Ovary (tissue), 9 donors: ENCODE results near the gene KIF2C. TPM values are rescaled to one million over a fixed set of nuclear protein-coding genes. Genes with fewer than 3 reads are reported as not detected.
"Not testable (repeated sequence)": the region's sequence is repeated elsewhere in the genome, so short reads cannot be mapped to it uniquely, and the experiment has no call there.

Experiments
- DNase-seq, 5 donors: peaks; one replicate each; pipeline ENCODE4 v3.0.0-alpha.2; 2019 to 2020
- H3K27ac ChIP-seq, 2 donors: fragments of 200-600 bp; one replicate each; pipeline versions ENCODE4 v1.5.1 to v1.8.0; 2019 to 2022
- H3K27me3 ChIP-seq: fragments of 200-600 bp; one replicate; pipeline ENCODE4 v1.8.0; 2022
- H3K36me3 ChIP-seq: fragments of 200-600 bp; sonication (generic); one replicate; pipeline ENCODE4 v1.5.1; 2019
- H3K4me1 ChIP-seq: one replicate; pipeline ENCODE4 v1.8.1; 2013; ENCODE audit warnings: mild to moderate bottlenecking, moderate library complexity; ENCODE audit not compliant: insufficient read depth
- H3K4me3 ChIP-seq: fragments of 200-600 bp; sonication (generic); one replicate; pipeline ENCODE4 v1.5.1; 2017
- H3K9me3 ChIP-seq, 2 donors: fragments of 200-600 bp in 1 of 2; sonication (generic) in 1 of 2; one replicate each; pipeline versions ENCODE4 v1.5.1 to v1.8.1; 2013 to 2019; ENCODE audit warnings: mild to moderate bottlenecking in 1 of 2, moderate library complexity in 1 of 2
- CTCF ChIP-seq, 3 donors: fragments of 450-650 bp in 2 of 3; fragments of 200-600 bp in 1 of 3; IDR thresholded peaks; one replicate each; pipeline versions ENCODE4 v1.5.1 to v1.8.0; 2016 to 2022; ENCODE audit warnings: antibody characterized with exemption in 3 of 3, mild to moderate bottlenecking in 1 of 3
- EP300 ChIP-seq: sonication (generic); formaldehyde crosslinking; IDR thresholded peaks from one replicate; pipeline ENCODE4 v1.6.1; 2017; ENCODE audit warnings: antibody characterized with exemption
- POLR2A ChIP-seq: fragments of 450-650 bp; IDR thresholded peaks from one replicate; pipeline ENCODE4 v1.6.1; 2017; ENCODE audit warnings: antibody characterized with exemption, mild to moderate bottlenecking, moderate library complexity
- WGBS, 3 donors: extraction: QIAGEN DNeasy Blood & Tissue Kit in 1 of 3; methylation state at CpG; one replicate each; pipeline versions ENCODE4 v1.1.5 to v1.1.7; 2013 to 2017; 5-methylcytosine and 5-hydroxymethylcytosine counted together
- intact Hi-C, 4 donors: fragments of 100-400 bp; cut with DNase I; formaldehyde crosslinking; loops; one replicate each; pipeline versions ENCODE4 v1.11.0 to v1.15.1; 2022 to 2023
- polyA plus RNA-seq, 2 donors: library from polyadenylated mRNA; stranded (reverse); fragments of 200-250 nt in 1 of 2; fragments of 350-450 nt in 1 of 2; fragmentation: Illumina TruSeq in 1 of 2; extraction: RNeasy Lipid Tissue Mini Kit (QIAGEN cat#74804) in 1 of 2; gene quantifications; one replicate each; pipeline ENCODE4 v1.2.3, GENCODE V29; 2013 to 2014
- total RNA-seq, 7 donors: library from RNA; depleted of rRNA in 2 of 7; stranded (reverse); fragments of >200 nt in 2 of 7; fragmentation: NEBNext Ultra II Directional in 3 of 7; extraction: Animal tissue kit (Norgen Biotek cat#: 25700) in 3 of 7; gene quantifications; one replicate each; pipeline versions ENCODE4 v1.1.0 to v1.2.4, GENCODE V29; 2016 to 2023
- donor health status: DM: no; HTN: no; CAD: no; lungs with moderate emphysema.
- donor health status: DM: no; HTN: no; CAD: no.
- donor health status: Bipolar disorder and iron deficiency.
- donor health status: DM: yes; HTN: yes; CAD: no.
- donor health status: DM: no; HTN: no; CAD: no.
- donor health status: DM: yes; HTN: yes; CAD: no.

Gene KIF2C
- total and polyA plus RNA-seq, 9 donors: 0.23 to 1.5 (median 0.90) TPM

GRCh38 chr1:44743211-44743610, 3.6 kb downstream of the KIF2C start:
- WGBS, 3 donors: 93 to 96% (median 95%) methylated on average over 1 of the region's 1 CpG
- no peak for TF ChIP-seq POLR2A
- no peak for DNase-seq
- no peaks in the 10 kb centered on the region for H3K9me3 ChIP-seq
- no peaks in the 10 kb centered on the region for H3K27me3 ChIP-seq
- no peak overlapping the region for H3K27ac ChIP-seq
- H3K4me3 ChIP-seq: no peak overlapping the region
- H3K36me3 ChIP-seq: no peaks in the 10 kb centered on the region
- intact Hi-C loops: no loop called here
- peaks cover 4% of the 10 kb centered on the region for H3K4me1 ChIP-seq

GRCh38 chr1:44747878-44748277, 8.2 kb downstream of the KIF2C start:
- Histone ChIP-seq H3K27ac (no peak overlapping the region), H3K4me1 (no peaks in the 10 kb centered on the region), H3K9me3 (no peaks in the 10 kb centered on the region), H3K36me3 (no peaks in the 10 kb centered on the region), H3K4me3 (no peak overlapping the region), H3K27me3 (no peaks in the 10 kb centered on the region)
- intact Hi-C loops: no loop called here
- WGBS, 3 donors: 87 to 97% (median 92%) methylated on average over 3 of the region's 3 CpGs
- TF ChIP-seq POLR2A (no peak), EP300 (no peak), CTCF (IDR thresholded peaks at IDR 0.05) (no peak)
- DNase-seq: no peak

- no peak overlapping the region for H3K27ac ChIP-seq
- H3K9me3 ChIP-seq: no peaks in the 10 kb centered on the region
- intact Hi-C loops: no loop called here
- H3K27me3 ChIP-seq: no peaks in the 10 kb centered on the region
- H3K36me3 ChIP-seq: no peaks in the 10 kb centered on the region
- TF ChIP-seq POLR2A (no peak), CTCF (IDR thresholded peaks at IDR 0.05) (no peak), EP300 (no peak)
- H3K4me1 ChIP-seq: no peaks in the 10 kb centered on the region
- 95 to 97% (median 96%) methylated on average over 2 of the region's 2 CpGs for WGBS, 3 donors
- no peak overlapping the region for H3K4me3 ChIP-seq
- DNase-seq: no peak
Measured at GRCh38 chr1:44757420-44757819, 17.8 kb downstream of the KIF2C start.

- H3K4me1 ChIP-seq: no peaks in the 10 kb centered on the region
- DNase-seq: no peak
- no peaks in the 10 kb centered on the region for H3K27me3 ChIP-seq
- no peaks in the 10 kb centered on the region for H3K9me3 ChIP-seq
- TF ChIP-seq CTCF (IDR thresholded peaks at IDR 0.05): no peak
- TF ChIP-seq EP300: no peak
- TF ChIP-seq POLR2A: no peak
- H3K36me3 ChIP-seq: no peaks in the 10 kb centered on the region
- intact Hi-C loops: no loop called here
- no peak overlapping the region for H3K27ac ChIP-seq
- no peak overlapping the region for H3K4me3 ChIP-seq
- 86 to 95% (median 90%) methylated on average over 11 of the region's 11 CpGs for WGBS, 3 donors
Measured at GRCh38 chr1:44759077-44759476, 19.4 kb downstream of the KIF2C start.

- H3K9me3 ChIP-seq: no peaks in the 10 kb centered on the region
- H3K27ac ChIP-seq: no peak overlapping the region
- DNase-seq: no peak
- no peaks in the 10 kb centered on the region for H3K27me3 ChIP-seq
- no peaks in the 10 kb centered on the region for H3K4me1 ChIP-seq
- WGBS, 3 donors: 65 to 80% (median 69%) methylated on average over 3 of the region's 3 CpGs
- H3K36me3 ChIP-seq: no peaks in the 10 kb centered on the region
- TF ChIP-seq POLR2A (no peak), EP300 (no peak)
- intact Hi-C loops: no loop called here
- H3K4me3 ChIP-seq: no peak overlapping the region
Measured at GRCh38 chr1:44760876-44761275, 21.2 kb downstream of the KIF2C start.

- intact Hi-C loops, H3K27me3 ChIP-seq, DNase-seq, H3K4me1 ChIP-seq, H3K36me3 ChIP-seq, H3K9me3 ChIP-seq, H3K27ac ChIP-seq, H3K4me3 ChIP-seq: not testable (repeated sequence)
- 92 to 93% (median 93%) methylated on average over 6 of the region's 6 CpGs for WGBS, 3 donors
Measured at GRCh38 chr1:44766421-44766820, 26.8 kb downstream of the KIF2C start.
